Ovary (tissue), 3 donors: ENCODE data around the gene RFC3.

Experiments
- POLR2A ChIP-seq: fragments of 450-650 bp; IDR thresholded peaks from one replicate; pipeline ENCODE4 v1.6.1; 2017; ENCODE audit warnings: antibody characterized with exemption, mild to moderate bottlenecking, moderate library complexity
- TF ChIP-seq, protein P1 (sequence below), 3 donors: fragments of 450-650 bp in 2 of 3; fragments of 200-600 bp in 1 of 3; IDR thresholded peaks; one replicate each; pipeline versions ENCODE4 v1.5.1 to v1.8.0; 2016 to 2022; ENCODE audit warnings: antibody characterized with exemption in 3 of 3, mild to moderate bottlenecking in 1 of 3
- donor health status: DM: no; HTN: no; CAD: no.

DNA sequence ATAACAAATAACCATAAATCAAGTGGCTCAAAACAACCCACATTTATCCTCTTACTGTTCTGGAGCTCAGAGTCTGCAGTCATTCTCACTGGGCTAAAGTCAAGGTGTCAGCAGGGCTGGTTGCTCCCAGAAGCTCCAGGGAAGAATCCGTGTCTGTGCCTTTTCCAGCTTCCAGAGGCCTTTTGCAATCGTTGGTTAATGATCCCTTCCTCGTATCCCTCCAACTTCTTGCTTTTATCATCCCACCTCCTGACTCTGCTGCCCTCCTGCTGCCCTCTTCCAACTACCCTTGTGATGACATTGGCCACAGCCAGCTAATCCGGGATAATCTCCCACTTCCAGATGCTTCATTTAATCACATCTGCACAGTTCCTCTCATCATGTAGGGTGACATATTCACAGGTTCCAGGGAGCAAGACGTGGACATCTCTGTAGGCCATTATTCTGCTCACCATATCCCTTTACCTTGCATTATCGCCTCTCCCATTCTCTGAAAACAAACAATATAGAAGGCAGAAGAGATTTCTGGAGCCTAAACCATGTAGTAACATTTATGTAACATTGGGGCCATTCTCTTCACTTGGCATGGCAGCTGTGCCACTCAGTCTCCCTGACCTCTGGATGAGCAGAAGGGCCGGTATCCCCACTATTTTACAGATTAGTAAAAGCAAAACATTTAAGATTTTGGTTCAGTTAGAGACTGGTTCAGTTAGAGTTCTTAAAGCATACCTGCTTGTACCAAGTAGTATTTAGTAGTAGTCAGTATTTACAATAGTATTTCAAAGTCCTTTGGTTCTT, 53.5 kb downstream of the RFC3 start:
- TF ChIP-seq POLR2A: no peak
- TF ChIP-seq, protein P1, sequence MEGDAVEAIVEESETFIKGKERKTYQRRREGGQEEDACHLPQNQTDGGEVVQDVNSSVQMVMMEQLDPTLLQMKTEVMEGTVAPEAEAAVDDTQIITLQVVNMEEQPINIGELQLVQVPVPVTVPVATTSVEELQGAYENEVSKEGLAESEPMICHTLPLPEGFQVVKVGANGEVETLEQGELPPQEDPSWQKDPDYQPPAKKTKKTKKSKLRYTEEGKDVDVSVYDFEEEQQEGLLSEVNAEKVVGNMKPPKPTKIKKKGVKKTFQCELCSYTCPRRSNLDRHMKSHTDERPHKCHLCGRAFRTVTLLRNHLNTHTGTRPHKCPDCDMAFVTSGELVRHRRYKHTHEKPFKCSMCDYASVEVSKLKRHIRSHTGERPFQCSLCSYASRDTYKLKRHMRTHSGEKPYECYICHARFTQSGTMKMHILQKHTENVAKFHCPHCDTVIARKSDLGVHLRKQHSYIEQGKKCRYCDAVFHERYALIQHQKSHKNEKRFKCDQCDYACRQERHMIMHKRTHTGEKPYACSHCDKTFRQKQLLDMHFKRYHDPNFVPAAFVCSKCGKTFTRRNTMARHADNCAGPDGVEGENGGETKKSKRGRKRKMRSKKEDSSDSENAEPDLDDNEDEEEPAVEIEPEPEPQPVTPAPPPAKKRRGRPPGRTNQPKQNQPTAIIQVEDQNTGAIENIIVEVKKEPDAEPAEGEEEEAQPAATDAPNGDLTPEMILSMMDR (IDR thresholded peaks at IDR 0.05): no peak
